RWPE2 (cell line): ENCODE measurements around the gene AOX1.

Experiments
- ATAC-seq: fragments of 200-7000 bp; cut with Tn5 transposase; 3 replicates; pipeline ENCODE4 v1.9.1; 2021; ENCODE audit warnings: low read depth
- DNase-seq: peaks from one replicate; pipeline ENCODE4 v3.0.0-alpha.2; 2020; ENCODE audit warnings: low spot score
- H3K27ac ChIP-seq: fragments of 450-650 bp; 2 replicates; pipeline ENCODE4 v1.5.1; 2017; ENCODE audit warnings: mild to moderate bottlenecking; ENCODE audit not compliant: poor library complexity, severe bottlenecking
- H3K27me3 ChIP-seq: fragments of 250-450 bp; sonication (Bioruptor Pico); 2 replicates; pipeline ENCODE4 v1.5.1; 2021; ENCODE audit warnings: mild to moderate bottlenecking, moderate library complexity; ENCODE audit not compliant: insufficient read depth, poor library complexity, severe bottlenecking
- H3K36me3 ChIP-seq: fragments of 250-450 bp; sonication (Bioruptor Pico); 2 replicates; pipeline ENCODE4 v1.5.1; 2020; ENCODE audit warnings: low read depth, mild to moderate bottlenecking, moderate library complexity
- H3K4me1 ChIP-seq: fragments of 250-450 bp; sonication (Bioruptor Pico); 2 replicates; pipeline ENCODE4 v1.5.1; 2021; ENCODE audit warnings: mild to moderate bottlenecking, moderate library complexity; ENCODE audit not compliant: insufficient read depth, poor library complexity, severe bottlenecking
- H3K4me3 ChIP-seq: fragments of 250-450 bp; sonication (Bioruptor Pico); 2 replicates; pipeline ENCODE4 v1.5.1; 2021; ENCODE audit warnings: mild to moderate bottlenecking, moderate library complexity; ENCODE audit not compliant: severe bottlenecking
- H3K9me3 ChIP-seq: fragments of 250-450 bp; sonication (Bioruptor Pico); 2 replicates; pipeline ENCODE4 v1.5.1; 2021; ENCODE audit warnings: mild to moderate bottlenecking, moderate library complexity; ENCODE audit not compliant: severe bottlenecking
- TF ChIP-seq, protein P1 (sequence below): fragments of 450-650 bp; IDR thresholded peaks from one replicate; pipeline ENCODE4 v1.5.1; 2017; ENCODE audit warnings: mild to moderate bottlenecking, moderate library complexity; ENCODE audit not compliant: poor library complexity, severe bottlenecking

AOX1 gene

DNA sequence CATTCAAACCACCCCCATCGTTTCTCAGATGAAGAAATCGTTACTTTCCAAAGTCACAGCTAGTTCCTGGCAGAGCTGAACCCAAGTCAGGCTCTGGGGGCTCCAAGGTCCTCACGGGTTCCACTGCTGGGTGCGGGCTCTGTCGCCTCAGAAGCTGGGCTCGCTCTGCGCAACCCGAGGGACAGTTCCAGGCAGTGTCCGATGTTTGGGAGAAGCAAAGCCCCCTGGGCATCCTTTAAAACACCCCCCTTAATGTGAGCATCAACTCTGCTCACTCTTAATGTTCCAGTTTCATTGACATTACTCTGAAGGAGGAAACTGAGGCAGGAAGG, 796 bp downstream of the AOX1 start:
- Histone ChIP-seq H3K36me3 (no peaks in the 10 kb centered on the region), H3K27ac (no peak overlapping the region), H3K27me3 (no peaks in the 10 kb centered on the region), H3K4me3 (no peak overlapping the region), H3K4me1 (peaks cover 9% of the 10 kb centered on the region), H3K9me3 (no peaks in the 10 kb centered on the region)
- ATAC-seq (no peak), DNase-seq (no peak)
- TF ChIP-seq, protein P1, sequence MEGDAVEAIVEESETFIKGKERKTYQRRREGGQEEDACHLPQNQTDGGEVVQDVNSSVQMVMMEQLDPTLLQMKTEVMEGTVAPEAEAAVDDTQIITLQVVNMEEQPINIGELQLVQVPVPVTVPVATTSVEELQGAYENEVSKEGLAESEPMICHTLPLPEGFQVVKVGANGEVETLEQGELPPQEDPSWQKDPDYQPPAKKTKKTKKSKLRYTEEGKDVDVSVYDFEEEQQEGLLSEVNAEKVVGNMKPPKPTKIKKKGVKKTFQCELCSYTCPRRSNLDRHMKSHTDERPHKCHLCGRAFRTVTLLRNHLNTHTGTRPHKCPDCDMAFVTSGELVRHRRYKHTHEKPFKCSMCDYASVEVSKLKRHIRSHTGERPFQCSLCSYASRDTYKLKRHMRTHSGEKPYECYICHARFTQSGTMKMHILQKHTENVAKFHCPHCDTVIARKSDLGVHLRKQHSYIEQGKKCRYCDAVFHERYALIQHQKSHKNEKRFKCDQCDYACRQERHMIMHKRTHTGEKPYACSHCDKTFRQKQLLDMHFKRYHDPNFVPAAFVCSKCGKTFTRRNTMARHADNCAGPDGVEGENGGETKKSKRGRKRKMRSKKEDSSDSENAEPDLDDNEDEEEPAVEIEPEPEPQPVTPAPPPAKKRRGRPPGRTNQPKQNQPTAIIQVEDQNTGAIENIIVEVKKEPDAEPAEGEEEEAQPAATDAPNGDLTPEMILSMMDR = no peak

- no peak overlapping the region for H3K27ac ChIP-seq
Observed at GRCh38 chr2:200587007-200587616, 1.3 kb downstream of the AOX1 start.

DNA sequence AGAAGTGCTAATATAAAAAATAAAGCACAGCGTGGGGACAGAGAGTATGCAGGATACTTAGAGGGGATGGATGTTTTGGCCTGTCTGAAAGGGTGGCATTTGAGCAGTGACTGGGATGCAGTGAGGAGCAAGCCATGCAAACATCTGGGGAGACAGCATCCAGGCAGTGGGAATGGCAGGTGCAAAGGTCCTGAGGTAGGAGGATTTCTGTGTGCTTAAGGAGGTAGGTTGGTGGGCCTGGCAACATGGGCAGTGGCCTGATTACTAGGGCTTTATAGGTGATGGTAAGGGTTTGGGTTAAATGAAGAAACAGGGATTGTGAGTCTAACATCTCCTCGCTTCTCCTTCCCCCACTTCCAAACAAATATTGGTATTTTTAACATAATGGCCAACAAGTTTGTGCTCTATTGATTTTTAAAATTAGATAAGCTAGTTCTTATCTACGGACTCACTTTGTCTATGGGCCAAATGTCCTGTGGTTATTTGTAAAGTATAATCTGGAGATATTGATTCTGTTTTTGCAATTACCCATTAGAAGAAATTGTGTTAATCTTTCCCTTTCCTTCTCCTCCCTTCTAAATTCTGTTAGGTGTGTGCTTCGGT, 2.4 kb downstream of the AOX1 start:
- DNase-seq (no peak), ATAC-seq (no peak)
- no peak overlapping the region for H3K4me3 ChIP-seq
- TF ChIP-seq, protein P1 = no peak
- peaks cover 9% of the 10 kb centered on the region for H3K4me1 ChIP-seq
- no peaks in the 10 kb centered on the region for H3K9me3 ChIP-seq
- no peaks in the 10 kb centered on the region for H3K36me3 ChIP-seq
- H3K27me3 ChIP-seq = no peaks in the 10 kb centered on the region
- H3K27ac ChIP-seq = no peak overlapping the region

More at GRCh38 chr2:200587007-200587616, 1.3 kb downstream of the AOX1 start:
- TF ChIP-seq, protein P1 = no peak
- DNase-seq = no peak
- Histone ChIP-seq H3K36me3 (no peaks in the 10 kb centered on the region), H3K4me3 (no peak overlapping the region), H3K27me3 (no peaks in the 10 kb centered on the region), H3K4me1 (peaks cover 9% of the 10 kb centered on the region), H3K9me3 (no peaks in the 10 kb centered on the region)
- no peak for ATAC-seq

- Histone ChIP-seq H3K4me3 (no peak overlapping the region), H3K36me3 (no peaks in the 10 kb centered on the region), H3K27me3 (no peaks in the 10 kb centered on the region), H3K4me1 (peaks cover 14% of the 10 kb centered on the region), H3K9me3 (no peaks in the 10 kb centered on the region), H3K27ac (no peak overlapping the region)
- ATAC-seq (no peak), DNase-seq (no peak)
- TF ChIP-seq, protein P1 = no peak
Observed at GRCh38 chr2:200590090-200590489, 4.3 kb downstream of the AOX1 start.

DNA sequence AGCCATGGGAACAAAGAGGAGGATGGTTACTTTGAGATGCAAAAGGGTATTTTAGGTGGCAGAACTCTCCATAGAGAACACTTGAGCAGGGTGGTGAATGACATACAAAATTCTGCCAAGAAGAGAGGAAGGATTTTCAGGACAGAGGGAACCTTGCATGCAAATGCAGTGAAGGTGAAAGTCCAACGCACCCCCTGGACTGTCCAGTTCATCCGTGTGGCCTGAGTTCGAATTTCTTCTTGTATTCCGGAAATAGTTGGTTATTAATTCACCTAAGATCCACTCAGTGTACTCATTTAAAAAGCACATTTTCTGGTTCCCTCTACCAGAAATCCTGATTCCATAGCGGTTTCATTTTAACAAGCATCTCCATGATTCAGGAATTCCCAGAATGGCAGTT, 5.5 kb downstream of the AOX1 start:
- no peaks in the 10 kb centered on the region for H3K27me3 ChIP-seq
- TF ChIP-seq, protein P1 = no peak
- DNase-seq = no peak
- no peak overlapping the region for H3K27ac ChIP-seq
- no peak for ATAC-seq
- no peak overlapping the region for H3K4me3 ChIP-seq
- H3K9me3 ChIP-seq = no peaks in the 10 kb centered on the region
- peaks cover 9% of the 10 kb centered on the region for H3K4me1 ChIP-seq
- H3K36me3 ChIP-seq = no peaks in the 10 kb centered on the region
